GM21367 (cell line): Measurements from ENCODE around the gene SYT13.
"Not testable (repeated sequence)": the region's sequence is repeated elsewhere in the genome, so short reads cannot be mapped to it uniquely, and the experiment has no call there.

Experiments
- ATAC-seq: cut with Tn5 transposase; IDR thresholded peaks from one replicate; pipeline ENCODE4 v1.9.1; 2021; ENCODE audit not compliant: unreplicated experiment

SYT13 gene

GRCh38 chr11:45250035-45250718, 36.0 kb downstream of the SYT13 start:
- ATAC-seq: no peak

GRCh38 chr11:45249372-45249771, 36.8 kb downstream of the SYT13 start:
- ATAC-seq: not testable (repeated sequence)

GRCh38 chr11:45248501-45249011, 37.6 kb downstream of the SYT13 start:
- ATAC-seq: no peak

- ATAC-seq: no peak
These were observed 38.7 kb downstream of the SYT13 start for GRCh38 chr11:45247433-45247832.

- ATAC-seq: no peak
These were observed 39.9 kb downstream of the SYT13 start for GRCh38 chr11:45246241-45246640.

GRCh38 chr11:45245218-45246045, 40.7 kb downstream of the SYT13 start:
- no peak for ATAC-seq

- no peak for ATAC-seq
These were observed 42.2 kb downstream of the SYT13 start for GRCh38 chr11:45243967-45244366.

- ATAC-seq: no peak
These were observed 46.4 kb downstream of the SYT13 start for GRCh38 chr11:45239733-45240132.

GRCh38 chr11:45238724-45239123, 47.4 kb downstream of the SYT13 start:
- ATAC-seq: no peak

- no peak for ATAC-seq
These were observed 48.3 kb downstream of the SYT13 start for GRCh38 chr11:45237711-45238315.

GRCh38 chr11:45234306-45235006, 51.7 kb downstream of the SYT13 start:
- ATAC-seq: no peak

GRCh38 chr11:45233804-45234170, 52.4 kb downstream of the SYT13 start:
- ATAC-seq: no peak

GRCh38 chr11:45233121-45233803, 52.9 kb downstream of the SYT13 start:
- ATAC-seq: peak; percentile 71

GRCh38 chr11:45232341-45233080, 53.6 kb downstream of the SYT13 start:
- no peak for ATAC-seq

GRCh38 chr11:45229401-45230020, 56.6 kb downstream of the SYT13 start:
- ATAC-seq: no peak

- no peak for ATAC-seq
These were observed 58.3 kb downstream of the SYT13 start for GRCh38 chr11:45227836-45228235.

- ATAC-seq: no peak
These were observed 59.2 kb downstream of the SYT13 start for GRCh38 chr11:45226901-45227300.

- no peak for ATAC-seq
These were observed 59.9 kb downstream of the SYT13 start for GRCh38 chr11:45225961-45226871.
